HG02798 (cell line): ENCODE measurements around the gene NHSL2.

ENCODE experiments used
- ATAC-seq: cut with Tn5 transposase; IDR thresholded peaks from one replicate; pipeline ENCODE4 v1.9.1; 2021; ENCODE audit warnings: mild to moderate bottlenecking; ENCODE audit not compliant: unreplicated experiment, poor library complexity

The NHSL2 gene

GRCh38 chrX:71976753-71977152 lies 66.1 kb downstream of the NHSL2 start:
- no peak for ATAC-seq

DNA sequence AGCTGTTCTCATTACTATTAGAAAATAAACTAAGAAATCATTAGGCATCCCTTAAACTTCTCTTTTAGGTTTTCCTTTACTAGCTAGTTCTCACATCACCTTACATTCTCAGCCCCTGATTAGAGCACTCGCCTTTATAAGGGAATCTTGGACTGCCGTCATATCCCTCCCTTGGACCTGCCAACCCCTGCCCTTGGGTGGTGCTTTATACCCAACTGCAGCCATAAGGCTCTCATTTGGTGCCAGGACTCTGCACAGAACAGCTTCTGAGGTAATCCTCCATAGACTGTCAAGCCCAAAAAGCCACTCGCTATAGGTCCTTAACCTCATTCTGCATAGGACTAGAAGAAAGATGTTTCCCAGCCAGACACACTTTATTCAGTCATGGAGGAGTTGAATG lies 67.5 kb downstream of the NHSL2 start:
- ATAC-seq, result no peak

DNA sequence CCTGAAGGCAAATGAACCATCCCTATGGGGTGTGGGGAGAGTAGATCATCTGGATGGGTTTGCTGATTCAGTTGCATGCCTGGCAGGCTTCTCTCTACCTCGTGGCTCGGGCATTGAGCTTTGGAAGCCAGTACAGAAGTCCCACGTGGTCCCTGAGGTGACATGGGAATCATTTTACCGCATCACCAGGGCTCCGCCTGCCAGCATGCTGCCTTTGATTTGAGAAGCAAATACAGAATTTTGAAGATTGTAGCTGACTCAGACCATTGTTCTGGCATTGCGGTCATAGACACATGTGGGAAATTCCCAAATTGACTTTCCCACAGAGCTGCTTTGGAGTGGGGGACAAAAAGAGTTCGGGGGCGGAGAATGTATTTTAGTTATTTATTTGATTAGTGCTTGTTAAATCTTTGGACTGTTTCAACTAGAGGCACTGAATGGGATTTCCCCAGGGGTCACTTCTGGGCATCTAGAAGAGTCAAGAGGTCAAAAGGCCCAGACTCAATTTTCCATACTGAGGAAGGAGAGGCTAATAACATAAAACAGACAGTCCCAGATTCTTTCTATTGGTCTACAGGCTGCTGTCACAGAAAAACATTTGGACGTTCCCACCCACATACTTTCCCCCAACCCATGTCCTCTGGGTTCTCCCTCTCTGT lies 79.3 kb downstream of the NHSL2 start:
- no peak for ATAC-seq

GRCh38 chrX:71990518-71990917 lies 79.9 kb downstream of the NHSL2 start:
- ATAC-seq, result no peak

GRCh38 chrX:71991164-71991563 lies 80.5 kb downstream of the NHSL2 start:
- no peak for ATAC-seq

DNA sequence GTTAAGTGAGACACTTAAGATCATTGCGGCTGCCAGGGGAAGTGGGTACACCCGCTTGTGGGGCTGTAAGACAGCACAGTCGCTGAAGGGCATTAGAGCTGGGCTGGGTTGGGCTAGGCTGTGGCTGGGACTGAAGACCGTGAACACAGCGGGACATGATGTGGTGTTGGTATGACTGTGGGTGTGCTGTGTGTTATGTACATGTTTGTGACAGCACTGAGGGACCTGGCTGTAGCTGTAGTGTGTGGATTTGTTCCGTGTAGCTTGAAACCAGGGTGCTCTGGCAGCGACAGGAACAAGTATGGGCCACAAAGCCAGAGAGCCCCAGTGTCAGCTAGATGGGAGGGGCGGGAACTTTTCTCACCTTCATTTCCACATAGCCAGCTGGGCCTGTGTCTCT lies 82.1 kb downstream of the NHSL2 start:
- no peak for ATAC-seq

DNA sequence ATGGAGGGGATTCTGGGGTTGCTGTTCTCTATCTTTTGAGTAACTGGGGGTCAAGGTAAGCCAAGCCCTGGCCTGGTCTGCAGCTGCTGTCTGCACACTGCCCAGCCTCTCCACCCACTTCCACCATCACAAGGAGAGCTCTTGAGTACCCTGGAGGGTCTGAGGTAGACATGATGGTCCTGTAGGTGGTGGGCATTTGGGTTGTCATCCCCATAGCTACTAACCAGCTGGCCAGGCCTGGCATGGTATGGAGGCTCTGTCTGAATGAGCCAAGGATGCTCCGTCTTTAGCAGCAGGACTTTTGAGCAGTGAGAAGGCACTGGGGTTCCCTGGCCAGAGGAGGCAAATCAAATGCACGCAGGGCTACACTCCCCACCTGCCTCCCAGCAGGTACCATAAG lies 82.7 kb downstream of the NHSL2 start:
- no peak for ATAC-seq

DNA sequence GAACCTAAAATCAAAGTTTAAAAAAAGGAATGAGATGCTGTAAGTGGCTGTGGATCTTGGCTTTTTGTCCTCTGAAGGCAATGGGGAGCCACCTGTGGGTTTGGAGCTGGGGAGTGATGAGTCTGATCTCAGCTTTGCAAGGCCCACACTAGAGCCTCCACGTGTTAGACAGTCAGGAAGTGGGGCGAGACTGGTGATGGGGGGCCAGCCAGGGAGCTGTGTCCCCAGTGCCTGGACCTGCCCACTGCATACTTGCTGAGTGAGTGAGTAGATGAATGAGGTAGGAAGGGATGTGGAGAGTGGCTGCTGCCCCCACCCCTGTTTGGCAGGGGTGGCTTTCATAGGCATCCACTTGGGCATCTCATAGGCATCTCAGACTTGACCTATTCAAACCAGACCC lies 84.0 kb downstream of the NHSL2 start:
- ATAC-seq, result no peak

DNA sequence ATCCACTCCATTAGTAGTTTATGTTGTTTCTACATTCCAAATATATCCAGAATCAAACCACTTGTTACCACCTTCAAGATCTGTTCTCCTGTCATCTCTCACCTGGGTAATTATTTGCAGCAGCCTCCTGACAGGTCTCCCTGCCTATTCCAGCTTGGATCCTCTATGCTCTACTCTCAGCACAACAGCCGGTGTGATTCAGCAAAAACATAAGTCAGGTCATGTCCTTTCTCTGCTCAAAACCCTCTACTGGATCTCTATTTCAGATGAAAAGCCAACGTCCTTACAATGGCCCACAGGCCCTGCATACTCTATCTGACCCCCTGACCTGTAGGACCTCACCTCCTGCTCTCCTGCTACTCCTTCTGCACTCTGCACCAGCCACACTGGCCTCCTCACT lies 84.5 kb downstream of the NHSL2 start:
- ATAC-seq, result no peak

- ATAC-seq, result no peak
These were observed 85.5 kb downstream of the NHSL2 start for GRCh38 chrX:71996136-71996535.

DNA sequence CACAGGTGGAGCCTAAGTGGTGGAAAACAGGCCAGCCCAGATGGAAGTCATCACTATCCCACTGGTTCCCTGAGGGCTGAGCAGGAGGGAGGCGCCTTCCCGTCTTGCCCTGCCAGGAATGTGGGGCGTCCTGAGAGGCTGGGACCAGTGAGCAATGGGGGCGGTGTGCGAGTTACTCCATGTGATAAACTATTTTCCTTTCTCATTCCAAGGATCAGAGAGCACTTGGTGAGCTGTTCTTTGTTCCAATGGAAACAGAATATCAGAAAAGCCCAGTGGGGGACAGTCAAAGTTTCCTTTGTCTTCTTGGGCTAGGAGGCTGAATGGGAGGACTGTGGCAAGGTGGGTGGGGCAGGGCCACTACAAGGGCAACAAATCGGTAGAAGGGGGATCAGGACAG lies 86.2 kb downstream of the NHSL2 start:
- ATAC-seq, result no peak

- ATAC-seq, result no peak
These were observed 86.7 kb downstream of the NHSL2 start for GRCh38 chrX:71997320-71997719.

- no peak for ATAC-seq
These were observed 88.3 kb downstream of the NHSL2 start for GRCh38 chrX:71998836-71999509.

- ATAC-seq, result no peak
These were observed 88.9 kb downstream of the NHSL2 start for GRCh38 chrX:71999535-71999934.

- ATAC-seq, result no peak
These were observed 90.8 kb downstream of the NHSL2 start for GRCh38 chrX:72001471-72001870.

GRCh38 chrX:72001906-72002305 lies 91.3 kb downstream of the NHSL2 start:
- ATAC-seq, result no peak

- no peak for ATAC-seq
These were observed 92.2 kb downstream of the NHSL2 start for GRCh38 chrX:72002875-72003274.

- ATAC-seq, result no peak
These were observed 93.4 kb downstream of the NHSL2 start for GRCh38 chrX:72003811-72004750.

DNA sequence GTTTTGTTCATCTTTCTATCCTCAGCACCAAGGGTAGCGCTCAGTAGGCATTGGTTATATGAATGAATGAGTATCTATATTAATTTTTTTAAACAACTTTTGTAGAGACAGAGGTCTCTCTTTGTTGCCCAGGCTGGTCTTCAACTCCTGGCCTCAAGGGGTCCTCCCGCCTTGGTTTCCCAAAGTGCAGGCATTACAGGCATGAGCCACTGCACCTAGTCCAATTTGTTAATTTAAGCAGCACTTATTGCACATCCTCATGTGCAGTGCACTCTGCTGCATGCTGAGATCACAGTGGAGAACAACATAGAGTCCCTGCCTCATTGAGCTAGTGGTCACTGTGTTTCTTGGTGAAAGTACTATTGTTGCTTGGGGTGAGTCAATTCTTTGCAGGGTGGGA lies 94.4 kb downstream of the NHSL2 start:
- ATAC-seq, result no peak

- no peak for ATAC-seq
These were observed 95.8 kb downstream of the NHSL2 start for GRCh38 chrX:72006461-72006860.

DNA sequence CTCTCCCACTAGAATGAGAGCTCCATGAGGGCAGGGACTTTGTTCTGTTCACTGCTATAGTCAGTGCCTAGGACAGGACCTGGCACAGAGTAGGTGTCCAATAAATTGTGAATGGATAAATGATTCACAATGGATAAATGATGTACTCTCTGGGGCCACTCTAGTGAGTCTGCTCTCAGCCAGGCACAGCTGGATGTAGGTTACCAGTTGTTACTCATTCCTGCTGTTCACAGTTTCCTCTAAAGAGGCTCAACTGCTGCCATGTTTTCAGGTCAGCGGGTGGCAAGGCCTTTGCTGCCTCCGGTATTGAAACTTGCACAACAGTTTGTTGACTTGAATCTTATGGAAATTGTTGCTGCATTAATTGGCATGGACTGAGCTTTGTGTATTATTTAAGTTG lies 99.1 kb downstream of the NHSL2 start:
- ATAC-seq, result no peak
